Measurements from ENCODE around the gene STAT4.
A peak's percentile ranks its signal among the peaks of the same experiment; 100 is the strongest.

STAT4 gene

GRCh38 chr2:191013682-191013931 lies 137.2 kb downstream of the STAT4 start:
- in situ Hi-C loops (cut with HindIII; ENCODE audit: low pct_ligation_motif_present, low pct_unique_long_range_greater_than_20kb, low sequenced_read_pairs) = no loop called here
- DNase-seq = no peak

GRCh38 chr2:191012845-191013681 lies 137.7 kb downstream of the STAT4 start:
- in situ Hi-C loops (cut with HindIII; ENCODE audit: low pct_ligation_motif_present, low pct_unique_long_range_greater_than_20kb, low sequenced_read_pairs) = no loop called here
- no peak for DNase-seq

- in situ Hi-C loops (cut with HindIII; ENCODE audit: low pct_ligation_motif_present, low pct_unique_long_range_greater_than_20kb, low sequenced_read_pairs) = no loop called here
- DNase-seq = no peak
Observed at GRCh38 chr2:191012346-191012745, 138.4 kb downstream of the STAT4 start.

GRCh38 chr2:191010887-191011885 lies 139.6 kb downstream of the STAT4 start:
- DNase-seq = no peak
- in situ Hi-C loops (cut with HindIII; ENCODE audit: low pct_ligation_motif_present, low pct_unique_long_range_greater_than_20kb, low sequenced_read_pairs) = no loop called here

GRCh38 chr2:191009541-191010374 lies 141.0 kb downstream of the STAT4 start:
- in situ Hi-C loops (cut with HindIII; ENCODE audit: low pct_ligation_motif_present, low pct_unique_long_range_greater_than_20kb, low sequenced_read_pairs) = no loop called here
- DNase-seq = no peak

- no peak for DNase-seq
- in situ Hi-C loops (cut with HindIII; ENCODE audit: low pct_ligation_motif_present, low pct_unique_long_range_greater_than_20kb, low sequenced_read_pairs) = no loop called here
Observed at GRCh38 chr2:191008286-191008685, 142.5 kb downstream of the STAT4 start.

GRCh38 chr2:191006997-191007783 lies 143.6 kb downstream of the STAT4 start:
- no peak for DNase-seq
- in situ Hi-C loops (cut with HindIII; ENCODE audit: low pct_ligation_motif_present, low pct_unique_long_range_greater_than_20kb, low sequenced_read_pairs) = no loop called here

- no peak for DNase-seq
- in situ Hi-C loops (cut with HindIII; ENCODE audit: low pct_ligation_motif_present, low pct_unique_long_range_greater_than_20kb, low sequenced_read_pairs) = no loop called here
Observed at GRCh38 chr2:191006297-191006696, 144.5 kb downstream of the STAT4 start.

- in situ Hi-C loops (cut with HindIII; ENCODE audit: low pct_ligation_motif_present, low pct_unique_long_range_greater_than_20kb, low sequenced_read_pairs) = no loop called here
- no peak for DNase-seq
Observed at GRCh38 chr2:191003405-191004309, 147.1 kb downstream of the STAT4 start.

- DNase-seq = no peak
- in situ Hi-C loops (cut with HindIII; ENCODE audit: low pct_ligation_motif_present, low pct_unique_long_range_greater_than_20kb, low sequenced_read_pairs) = no loop called here
Observed at GRCh38 chr2:191001624-191002023, 149.2 kb downstream of the STAT4 start.

GRCh38 chr2:191001032-191001431 lies 149.8 kb downstream of the STAT4 start:
- DNase-seq = no peak
- in situ Hi-C loops (cut with HindIII; ENCODE audit: low pct_ligation_motif_present, low pct_unique_long_range_greater_than_20kb, low sequenced_read_pairs) = no loop called here

GRCh38 chr2:190999949-191000665 lies 150.7 kb downstream of the STAT4 start:
- in situ Hi-C loops (cut with HindIII; ENCODE audit: low pct_ligation_motif_present, low pct_unique_long_range_greater_than_20kb, low sequenced_read_pairs) = no loop called here

GRCh38 chr2:190999058-190999457 lies 151.7 kb downstream of the STAT4 start:
- in situ Hi-C loops (cut with HindIII; ENCODE audit: low pct_ligation_motif_present, low pct_unique_long_range_greater_than_20kb, low sequenced_read_pairs) = no loop called here
- DNase-seq = no peak

More at GRCh38 chr2:190999949-191000665, 150.7 kb downstream of the STAT4 start:
- no peak for DNase-seq

- in situ Hi-C loops (cut with HindIII; ENCODE audit: low pct_ligation_motif_present, low pct_unique_long_range_greater_than_20kb, low sequenced_read_pairs) = no loop called here
- no peak for DNase-seq
Observed at GRCh38 chr2:190997526-190998113, 153.2 kb downstream of the STAT4 start.

- no peak for DNase-seq
- in situ Hi-C loops (cut with HindIII; ENCODE audit: low pct_ligation_motif_present, low pct_unique_long_range_greater_than_20kb, low sequenced_read_pairs) = no loop called here
Observed at GRCh38 chr2:190996947-190997346, 153.8 kb downstream of the STAT4 start.

- in situ Hi-C loops (cut with HindIII; ENCODE audit: low pct_ligation_motif_present, low pct_unique_long_range_greater_than_20kb, low sequenced_read_pairs) = no loop called here
- peak; percentile 69 for DNase-seq
Observed at GRCh38 chr2:190996338-190996946, 154.4 kb downstream of the STAT4 start.

All from ACHN (cell line).